Spleen (tissue), 11 donors: Measurements from ENCODE around the gene TTLL6. TPM values are rescaled to one million over a fixed set of nuclear protein-coding genes. Genes with fewer than 3 reads are reported as not detected.

Experiments
- DNase-seq: peaks from one replicate; pipeline ENCODE4 v3.0.0-alpha.2; 2020
- H3K27ac ChIP-seq, 8 donors: fragments of 200-600 bp; sonication (generic) in 7 of 8; 1 replicate in 4 of 8; 2 replicates in 4 of 8; pipeline versions ENCODE4 v1.5.0 to v1.8.0; 2016 to 2021; ENCODE audit warnings: inconsistent platforms in 4 of 8, mild to moderate bottlenecking in 4 of 8, moderate library complexity in 1 of 8
- H3K27me3 ChIP-seq, 7 donors: fragments of 200-600 bp; sonication (generic) in 6 of 7; replicated peaks in 1 of 7; 1 replicate in 4 of 7; 2 replicates in 3 of 7; pipeline versions ENCODE4 v1.5.0 to v1.8.0; 2016 to 2021; ENCODE audit warnings: inconsistent platforms in 3 of 7, mild to moderate bottlenecking in 1 of 7
- H3K36me3 ChIP-seq, 6 donors: fragments of 200-600 bp; sonication (generic) in 5 of 6; 1 replicate in 4 of 6; 2 replicates in 2 of 6; pipeline versions ENCODE4 v1.5.0 to v1.8.0; 2016 to 2021; ENCODE audit warnings: inconsistent platforms in 2 of 6
- H3K4me1 ChIP-seq, 6 donors: fragments of 200-600 bp; sonication (generic) in 5 of 6; 1 replicate in 3 of 6; 2 replicates in 3 of 6; pipeline versions ENCODE4 v1.5.0 to v1.8.0; 2016 to 2021; ENCODE audit warnings: inconsistent platforms in 3 of 6
- H3K4me3 ChIP-seq, 8 donors: fragments of 200-600 bp; sonication (generic) in 7 of 8; 1 replicate in 4 of 8; 2 replicates in 4 of 8; pipeline versions ENCODE4 v1.5.0 to v1.8.0; 2016 to 2021; ENCODE audit warnings: inconsistent platforms in 4 of 8, mild to moderate bottlenecking in 4 of 8, moderate library complexity in 2 of 8
- H3K9me3 ChIP-seq, 8 donors: fragments of 200-600 bp; sonication (generic) in 7 of 8; 1 replicate in 4 of 8; 2 replicates in 4 of 8; pipeline versions ENCODE4 v1.5.0 to v1.8.0; 2016 to 2021; ENCODE audit warnings: inconsistent platforms in 4 of 8
- POLR2A ChIP-seq, 3 donors: fragments of 450-650 bp; IDR thresholded peaks; one replicate each; pipeline ENCODE4 v1.5.1; 2017; ENCODE audit warnings: antibody characterized with exemption in 3 of 3, mild to moderate bottlenecking in 1 of 3
- POLR2AphosphoS5 ChIP-seq, 3 donors: sonication (generic); formaldehyde crosslinking; IDR thresholded peaks; one replicate each; pipeline ENCODE4 v1.5.1; 2017; ENCODE audit warnings: antibody characterized with exemption in 3 of 3
- WGBS, 5 donors: extraction: QIAGEN DNeasy Blood & Tissue Kit in 3 of 5; methylation state at CpG; one replicate each; pipeline versions ENCODE4 v1.1.5 to v1.1.7; 2013 to 2018; 5-methylcytosine and 5-hydroxymethylcytosine counted together
- intact Hi-C: fragments of 100-400 bp; cut with DNase I; formaldehyde crosslinking; loops from one replicate; pipeline ENCODE4 v1.15.0; 2023; ENCODE audit warnings: low total_unique reads
- polyA plus RNA-seq, 3 donors: library from polyadenylated mRNA; stranded (reverse); fragments of 200-250 nt; gene quantifications; one replicate each; pipeline ENCODE4 v1.2.1, GENCODE V29; 2013
- total RNA-seq, 7 donors: library from RNA; depleted of rRNA in 3 of 7; stranded (reverse); fragments of >200 nt in 3 of 7; fragmentation: NEBNext Ultra II Directional in 4 of 7; extraction: Animal tissue kit (Norgen Biotek cat#: 25700) in 4 of 7; gene quantifications; one replicate each; pipeline versions ENCODE4 v1.1.0 to v1.2.1, GENCODE V29; 2016 to 2021
- TF ChIP-seq, protein P1 (sequence below), 11 experiments: fragments of 200-600 bp in 7 of 11; fragments of 450-650 bp in 4 of 11; sonication (generic) in 4 of 11; IDR thresholded peaks in 8 of 11; conservative IDR thresholded peaks in 3 of 11; 1 replicate in 7 of 11; 2 replicates in 4 of 11; pipeline versions ENCODE4 v1.4.0 to v1.8.0; 2016 to 2021; ENCODE audit warnings: antibody characterized with exemption in 11 of 11, inconsistent platforms in 4 of 11, mild to moderate bottlenecking in 1 of 11
- donor health status: healthy with polysubstance abuse.
- donor health status: DM: no; HTN: no; CAD: no; lungs with moderate emphysema.
- donor health status: DM: no; HTN: no; CAD: no.
- donor health status: Bipolar disorder and iron deficiency.
- donor health status: healthy.
- donor health status: DM: no; HTN: no; CAD: no.
- donor health status: DM: yes; HTN: yes; CAD: no.

The TTLL6 gene
- total and polyA plus RNA-seq, 10 donors, result 0.04 TPM; not detected in 9

DNA sequence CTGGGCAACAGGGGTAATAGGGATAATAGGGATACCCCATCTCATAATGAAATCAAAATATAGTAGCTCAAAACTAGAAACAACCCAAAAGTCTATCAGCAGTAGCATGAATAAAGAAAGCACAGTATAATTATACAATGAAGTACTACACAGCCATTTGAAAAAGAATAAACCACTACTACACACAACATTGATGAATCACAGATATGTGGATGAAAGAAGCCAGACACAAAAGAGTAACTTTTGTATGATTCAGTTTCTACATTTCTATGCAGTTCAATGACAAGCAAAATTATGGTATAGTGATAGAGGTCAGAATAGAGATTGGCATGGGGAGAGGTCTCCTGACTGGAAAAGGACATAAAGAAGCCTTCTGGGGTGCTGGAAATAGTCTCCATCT lies 85.7 kb downstream of the TTLL6 start:
- no peak overlapping the region for H3K4me3 ChIP-seq
- intact Hi-C loops, result no loop called here
- H3K9me3 ChIP-seq, result no peaks in the 10 kb centered on the region
- no peak for DNase-seq
- no peaks in the 10 kb centered on the region for H3K36me3 ChIP-seq
- TF ChIP-seq, protein P1, sequence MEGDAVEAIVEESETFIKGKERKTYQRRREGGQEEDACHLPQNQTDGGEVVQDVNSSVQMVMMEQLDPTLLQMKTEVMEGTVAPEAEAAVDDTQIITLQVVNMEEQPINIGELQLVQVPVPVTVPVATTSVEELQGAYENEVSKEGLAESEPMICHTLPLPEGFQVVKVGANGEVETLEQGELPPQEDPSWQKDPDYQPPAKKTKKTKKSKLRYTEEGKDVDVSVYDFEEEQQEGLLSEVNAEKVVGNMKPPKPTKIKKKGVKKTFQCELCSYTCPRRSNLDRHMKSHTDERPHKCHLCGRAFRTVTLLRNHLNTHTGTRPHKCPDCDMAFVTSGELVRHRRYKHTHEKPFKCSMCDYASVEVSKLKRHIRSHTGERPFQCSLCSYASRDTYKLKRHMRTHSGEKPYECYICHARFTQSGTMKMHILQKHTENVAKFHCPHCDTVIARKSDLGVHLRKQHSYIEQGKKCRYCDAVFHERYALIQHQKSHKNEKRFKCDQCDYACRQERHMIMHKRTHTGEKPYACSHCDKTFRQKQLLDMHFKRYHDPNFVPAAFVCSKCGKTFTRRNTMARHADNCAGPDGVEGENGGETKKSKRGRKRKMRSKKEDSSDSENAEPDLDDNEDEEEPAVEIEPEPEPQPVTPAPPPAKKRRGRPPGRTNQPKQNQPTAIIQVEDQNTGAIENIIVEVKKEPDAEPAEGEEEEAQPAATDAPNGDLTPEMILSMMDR (IDR thresholded peaks at IDR 0.05 in 8 of 11, conservative IDR thresholded peaks at IDR 0.05 in 3 of 11), result no peak
- no peak for TF ChIP-seq POLR2A (IDR thresholded peaks at IDR 0.05)
- TF ChIP-seq POLR2AphosphoS5 (IDR thresholded peaks at IDR 0.05), result no peak
- H3K27ac ChIP-seq, result no peak overlapping the region
- peaks cover 0 to 46% (median 24%) of the 10 kb centered on the region in 6 donors for H3K4me1 ChIP-seq
- peaks cover 16 to 100% (median 98%) of the 10 kb centered on the region in 7 donors for H3K27me3 ChIP-seq

DNA sequence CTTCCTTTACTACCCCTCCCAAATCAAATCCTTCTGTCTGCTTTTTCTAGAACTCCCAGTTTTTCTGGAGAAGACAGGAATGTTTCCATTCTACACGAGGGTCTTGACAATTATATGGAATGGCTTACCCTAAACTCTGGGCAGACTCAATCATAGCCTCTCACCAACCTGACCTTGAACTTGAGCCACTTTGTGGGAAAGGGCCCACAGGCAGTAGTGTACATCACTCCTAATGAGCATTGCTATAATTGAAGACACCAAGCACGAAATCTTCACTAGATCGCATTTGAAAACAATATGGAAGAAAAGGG lies 86.8 kb downstream of the TTLL6 start:
- WGBS, 5 donors, result 24 to 41% (median 39%) methylated on average over 3 of the region's 3 CpGs
- Histone ChIP-seq H3K9me3 (no peaks in the 10 kb centered on the region), H3K27ac (no peak overlapping the region), H3K27me3 (peaks cover 18 to 100% (median 99%) of the 10 kb centered on the region in 7 donors), H3K36me3 (no peaks in the 10 kb centered on the region), H3K4me1 (peaks cover 0 to 53% (median 25%) of the 10 kb centered on the region in 6 donors), H3K4me3 (no peak overlapping the region)
- no peak for DNase-seq
- TF ChIP-seq, protein P1 (IDR thresholded peaks at IDR 0.05 in 8 of 11, conservative IDR thresholded peaks at IDR 0.05 in 3 of 11), result no peak
- TF ChIP-seq POLR2AphosphoS5 (IDR thresholded peaks at IDR 0.05), result no peak
- TF ChIP-seq POLR2A (IDR thresholded peaks at IDR 0.05), result no peak
- intact Hi-C loops, result no loop called here

DNA sequence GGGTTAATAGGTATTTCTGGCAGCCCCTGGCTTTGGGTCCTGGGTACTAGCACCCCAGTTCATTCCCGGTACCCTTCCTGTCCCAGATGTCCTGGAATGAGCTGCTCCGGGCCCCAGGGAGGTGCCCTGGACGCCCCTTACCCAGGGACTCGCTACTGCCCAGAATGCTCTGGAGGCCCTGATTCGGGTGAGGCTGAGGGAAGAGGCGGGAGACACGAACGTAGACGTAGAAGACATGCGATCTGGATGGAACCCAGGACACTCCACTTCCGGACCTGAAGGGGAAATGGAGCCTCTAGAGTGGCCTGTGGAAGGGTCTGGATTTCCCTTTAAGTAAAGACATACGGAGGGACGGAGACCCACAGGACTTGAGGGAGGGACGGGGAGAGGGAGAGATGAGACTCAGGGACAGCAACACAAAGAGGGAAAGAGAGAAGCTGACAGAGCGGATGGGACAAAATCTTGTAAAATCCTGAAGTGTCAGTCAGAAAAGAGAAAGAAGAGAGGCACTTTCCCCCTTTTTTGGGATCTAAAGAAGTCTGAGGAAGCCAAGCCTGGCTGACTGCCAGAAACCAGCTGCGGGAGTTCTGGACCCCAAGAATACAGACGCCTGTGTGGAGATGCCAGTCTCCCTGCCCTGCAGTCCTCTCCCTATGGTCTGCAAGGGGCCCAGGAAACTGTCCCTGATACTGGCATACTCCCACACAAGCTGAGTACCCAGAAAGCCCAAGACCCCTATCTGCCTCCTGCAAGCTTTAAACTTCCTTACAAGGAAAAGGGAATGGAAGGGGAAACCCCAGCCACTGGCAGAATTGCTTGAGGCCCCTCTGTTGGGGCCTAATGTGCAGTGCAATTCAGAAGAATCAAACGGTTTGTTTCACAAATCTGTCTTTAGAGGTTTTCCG lies 87.4 kb downstream of the TTLL6 start:
- DNase-seq, result no peak
- WGBS, 5 donors, result 9 to 12% (median 10%) methylated on average over 19 of the region's 19 CpGs
- no peak for TF ChIP-seq POLR2AphosphoS5 (IDR thresholded peaks at IDR 0.05)
- TF ChIP-seq, protein P1 (IDR thresholded peaks at IDR 0.05 in 8 of 11, conservative IDR thresholded peaks at IDR 0.05 in 3 of 11), result no peak
- H3K4me3 ChIP-seq, result peak overlapping the region in 1 of 8 donors; percentile 52
- no peaks in the 10 kb centered on the region for H3K36me3 ChIP-seq
- peaks cover 0 to 59% (median 31%) of the 10 kb centered on the region in 6 donors for H3K4me1 ChIP-seq
- intact Hi-C loops, result loop anchor here (10.0 kb wide), 2 partner anchors 145 to 875 kb away; partner anchors contain the start of gene SP6
- H3K27me3 ChIP-seq, result peaks cover 21 to 100% (median 99%) of the 10 kb centered on the region in 7 donors
- no peak overlapping the region for H3K27ac ChIP-seq
- no peaks in the 10 kb centered on the region for H3K9me3 ChIP-seq
